MV-4-11 (cell line): ENCODE results near the gene CBX2.

Experiments
- DNase-seq: peaks from one replicate; lab custom pipeline; 2025; lab: John Stamatoyannopoulos, UW

CBX2 gene

DNA sequence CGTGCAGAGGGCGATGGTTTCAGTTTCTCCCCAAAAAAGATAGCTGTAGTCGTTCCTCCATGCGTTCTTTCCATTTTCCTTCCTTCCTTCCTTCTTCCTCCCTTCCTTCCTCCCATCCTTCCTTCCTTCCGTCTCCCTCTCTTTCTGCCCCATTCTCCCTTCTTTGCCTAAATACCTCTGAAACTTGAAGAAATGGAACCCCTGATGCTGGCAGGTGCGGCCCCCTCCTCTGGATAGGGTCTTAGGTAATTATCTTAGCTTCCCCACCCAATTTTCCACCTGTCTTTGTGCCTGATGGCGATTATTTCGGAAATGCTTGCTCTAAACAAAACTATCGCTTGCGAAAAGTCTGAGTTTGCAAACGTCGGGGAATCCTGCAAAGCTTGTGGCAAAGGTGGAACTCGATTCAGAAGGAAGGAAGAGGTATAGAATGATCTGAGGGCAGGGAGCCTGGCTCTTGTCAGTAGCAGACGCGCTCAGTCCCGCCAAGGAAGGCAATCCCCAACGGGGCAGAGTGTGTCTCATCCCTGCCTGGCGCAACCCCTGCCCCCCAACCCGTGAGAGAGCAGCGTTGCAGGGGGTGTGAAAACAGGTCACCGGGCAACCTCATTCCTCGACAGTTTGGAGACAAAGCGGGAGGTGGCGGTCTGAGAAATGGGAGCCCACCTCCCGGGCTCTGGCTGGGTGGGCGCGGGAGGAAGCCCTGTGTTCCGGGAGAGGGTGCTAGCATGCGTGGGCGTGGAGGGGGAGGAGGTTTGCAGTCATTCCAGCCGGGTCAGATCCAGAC is 21.8 kb downstream of the CBX2 start:
- no peak for DNase-seq

DNA sequence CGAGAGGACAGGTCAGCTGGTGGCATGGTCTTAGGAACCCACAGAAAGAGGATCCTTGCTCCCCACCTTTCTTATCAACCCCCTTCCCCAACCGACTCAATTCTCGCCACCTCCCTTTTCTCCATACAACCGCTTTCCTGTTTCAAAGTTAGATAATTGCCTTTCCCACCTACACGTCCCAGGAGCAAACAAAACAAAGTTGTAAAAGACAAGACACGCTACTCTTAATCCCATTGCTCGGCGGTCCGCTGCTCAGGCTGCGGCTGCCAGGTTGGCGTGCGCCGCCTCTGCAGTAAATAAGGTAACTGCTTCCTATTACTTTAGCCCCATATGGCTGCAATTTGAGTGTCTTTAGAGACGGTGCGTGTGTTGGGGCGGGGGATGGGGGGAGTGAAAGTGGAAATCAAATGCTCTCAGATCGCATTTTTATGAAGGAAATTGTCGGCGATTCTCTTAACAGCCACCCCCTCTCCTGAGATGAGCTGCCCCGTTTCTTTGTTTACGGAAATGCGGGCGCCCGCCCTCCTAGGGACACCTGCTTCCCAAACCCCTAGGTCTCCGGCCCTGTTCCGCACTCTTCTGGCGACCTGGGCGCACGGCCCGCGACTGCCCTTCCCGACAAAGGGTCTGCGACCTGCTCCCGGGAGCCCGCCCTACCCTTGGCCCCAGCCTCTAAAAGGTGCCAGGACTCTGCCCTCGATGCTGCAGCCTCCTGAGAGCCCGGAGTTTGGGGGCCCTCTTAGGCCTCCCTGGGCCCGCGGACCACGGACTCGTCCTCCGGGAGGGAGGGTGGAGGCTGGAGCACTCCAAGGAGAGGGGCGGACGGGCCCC is 22.6 kb downstream of the CBX2 start:
- DNase-seq, result peak; percentile 45

DNA sequence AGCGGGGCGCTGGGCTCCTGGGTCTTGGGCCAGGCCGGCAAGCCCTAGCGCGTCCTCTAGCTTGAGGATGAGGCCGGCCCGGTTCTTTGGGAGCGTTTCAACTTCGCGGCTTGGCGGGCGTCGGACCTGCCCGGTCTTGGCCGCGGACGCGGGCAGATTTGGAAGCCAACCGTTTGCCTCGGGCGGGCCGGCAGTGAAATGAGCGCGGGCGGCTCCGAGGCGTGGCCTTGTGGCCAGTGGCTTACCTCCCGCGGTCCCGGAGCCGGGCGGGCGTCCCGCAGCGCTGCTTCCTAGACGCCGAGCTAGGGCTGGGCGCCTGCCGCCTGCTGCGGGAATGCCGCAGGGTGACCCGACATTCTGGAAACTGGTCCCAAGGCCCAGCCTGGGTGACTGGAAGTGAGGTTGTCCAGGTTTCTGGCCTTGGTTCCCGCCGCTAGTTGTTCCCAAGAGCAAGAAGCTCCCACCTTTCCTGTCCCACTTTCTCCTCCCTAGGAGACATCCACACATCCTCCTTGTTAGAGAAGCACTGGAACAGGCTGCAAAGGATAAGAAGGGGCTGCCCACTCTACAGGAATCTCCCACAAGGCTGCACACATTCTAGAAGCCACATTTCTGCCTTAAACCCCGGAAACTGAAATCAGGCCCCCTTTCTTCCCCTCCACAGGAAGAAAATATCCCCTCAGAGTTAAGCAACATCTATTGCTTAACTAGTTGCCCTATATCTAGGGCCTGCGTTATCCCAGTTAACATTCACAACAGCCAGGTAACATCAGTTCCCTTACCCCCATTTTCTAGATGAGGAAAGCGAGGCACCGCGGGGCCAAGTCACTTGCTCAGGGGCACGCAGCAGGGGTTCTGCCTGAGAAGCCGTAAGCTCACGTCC is 23.4 kb downstream of the CBX2 start:
- DNase-seq, result peak; percentile 54

DNA sequence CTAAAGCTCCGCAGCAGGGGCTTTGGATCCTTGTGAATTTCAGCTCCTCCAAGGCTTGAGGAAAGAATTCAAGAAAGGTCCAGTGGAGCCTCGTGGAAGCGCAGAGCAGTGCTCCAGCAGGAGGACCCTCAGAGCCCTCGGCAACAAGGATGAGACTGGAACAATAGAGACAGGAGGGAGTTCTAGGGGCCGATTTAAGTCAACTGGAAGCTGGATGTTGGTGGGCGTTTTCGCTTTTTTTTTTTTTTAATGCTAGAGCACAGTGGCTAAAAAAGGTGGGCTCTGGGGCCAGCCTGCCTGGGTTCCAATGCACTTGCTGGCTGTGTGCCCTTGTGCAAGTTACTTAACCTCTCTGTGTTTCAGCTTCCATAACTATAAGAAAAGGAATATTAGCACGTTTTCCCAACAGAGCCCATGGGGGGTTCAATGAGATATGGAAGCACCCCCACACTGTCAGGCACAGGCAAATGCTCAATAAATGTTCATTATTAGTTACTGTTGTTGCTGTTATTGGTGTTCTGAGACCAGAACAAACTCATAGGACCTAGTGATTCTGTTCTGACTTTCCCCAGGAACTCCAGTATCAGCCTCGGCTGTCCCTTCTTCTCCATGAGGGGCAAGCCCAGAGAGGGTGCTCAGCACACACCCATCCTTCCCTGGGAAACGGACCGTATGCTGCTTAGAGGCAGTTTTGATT is 24.2 kb downstream of the CBX2 start:
- DNase-seq, result no peak

DNA sequence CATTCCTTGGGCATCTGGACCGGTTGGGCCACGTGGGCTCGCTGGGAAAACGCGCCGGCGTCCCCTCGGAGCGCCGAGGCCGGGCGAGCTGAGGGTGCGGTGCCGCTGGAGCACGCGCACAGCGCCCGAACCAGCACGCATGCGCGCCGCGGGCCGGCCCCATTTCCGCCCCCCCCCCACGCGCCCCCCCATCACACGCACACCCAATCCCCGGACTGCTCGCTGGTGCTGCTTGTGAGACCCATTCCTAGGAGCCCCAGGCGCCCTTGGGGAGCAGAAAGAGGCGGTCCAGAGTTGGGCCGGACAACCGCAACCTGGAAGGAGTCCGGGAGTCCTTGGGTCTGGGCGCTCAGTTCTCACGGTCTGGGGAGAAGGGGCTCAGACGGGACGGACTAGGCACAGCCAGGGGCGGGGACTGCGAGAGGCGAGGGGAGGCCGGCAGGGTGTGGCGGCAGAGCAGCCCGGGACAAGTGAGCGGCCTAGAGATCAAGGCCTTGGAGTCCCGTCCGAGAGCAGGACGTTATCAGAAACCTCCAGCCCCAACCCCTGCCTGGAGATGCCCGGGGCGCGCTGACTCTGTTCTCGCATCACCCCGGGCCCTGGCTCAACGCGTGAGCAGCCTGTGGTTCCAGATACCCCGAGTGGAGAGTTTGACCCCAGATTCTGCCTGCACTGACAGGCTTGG is 24.9 kb downstream of the CBX2 start:
- DNase-seq, result no peak

DNA sequence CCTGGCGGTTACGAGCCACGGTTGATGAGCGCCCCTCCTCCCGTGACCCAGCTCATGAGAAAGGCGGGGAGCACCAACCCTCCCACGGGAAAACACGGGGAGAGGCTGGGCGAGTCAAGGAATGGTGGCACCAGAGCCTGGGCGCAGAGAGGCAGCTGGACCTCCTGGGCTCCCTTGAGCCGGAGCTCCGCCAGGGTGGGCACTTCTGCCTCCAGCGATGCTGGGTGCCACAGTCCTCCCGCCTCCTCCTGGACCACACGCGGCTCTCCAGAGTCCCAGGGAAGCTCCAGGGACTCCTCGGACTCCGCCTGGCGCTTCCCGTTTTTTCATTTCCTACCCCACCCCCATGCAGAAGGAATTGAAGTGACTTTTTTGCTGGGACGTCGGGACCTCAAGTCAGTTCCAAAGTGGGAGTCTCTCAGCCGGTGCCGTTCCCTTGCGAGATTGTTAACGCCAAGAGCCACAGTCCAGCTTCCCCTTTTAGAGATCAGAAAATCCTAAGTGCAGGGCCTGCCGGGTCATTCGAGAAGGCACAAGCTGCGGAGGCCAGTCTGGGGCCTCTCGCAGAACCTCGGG is 25.6 kb downstream of the CBX2 start:
- peak; percentile 64 for DNase-seq

DNA sequence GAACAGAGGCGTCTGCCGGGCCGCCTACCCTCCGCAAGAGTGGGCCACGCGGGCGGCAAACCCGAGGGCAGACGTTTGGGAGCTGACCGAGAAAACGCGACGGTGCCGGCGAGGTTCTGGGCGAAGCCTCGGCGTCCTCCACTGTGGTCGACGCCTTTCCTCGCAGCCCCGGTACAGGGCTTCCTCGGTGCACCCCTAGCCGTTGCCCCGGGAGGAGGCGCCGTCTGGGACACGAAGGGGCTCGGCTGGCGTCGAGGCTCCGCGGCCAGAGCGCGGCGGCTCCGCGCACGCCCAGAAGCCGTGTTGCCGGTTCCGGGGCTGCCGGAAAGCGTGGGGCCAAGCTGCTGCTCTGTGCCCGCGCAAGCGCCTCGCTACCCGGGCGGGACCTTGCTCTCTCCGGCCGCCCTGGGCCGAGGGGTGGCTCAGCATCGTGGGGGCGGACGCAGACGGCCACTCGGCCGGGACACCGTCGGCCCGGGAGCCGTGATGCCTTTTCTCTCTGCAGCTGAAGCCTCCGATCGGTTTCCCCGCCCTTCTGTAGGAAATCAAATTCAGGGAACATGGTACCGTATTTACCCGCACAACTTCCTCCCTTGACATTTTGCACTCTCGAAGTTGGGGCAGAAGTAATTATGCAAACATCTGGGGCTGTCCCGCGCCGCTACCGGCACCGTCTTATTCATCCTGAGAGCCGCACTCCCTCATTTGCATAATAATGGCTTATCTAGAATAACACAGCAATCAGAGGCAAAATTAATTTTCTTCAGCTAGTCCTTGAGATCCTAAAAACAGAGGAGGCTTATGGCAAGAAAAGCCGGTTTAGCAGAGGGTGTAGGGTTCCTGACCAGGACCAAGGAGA is 26.3 kb downstream of the CBX2 start:
- DNase-seq, result peak; percentile 71

DNA sequence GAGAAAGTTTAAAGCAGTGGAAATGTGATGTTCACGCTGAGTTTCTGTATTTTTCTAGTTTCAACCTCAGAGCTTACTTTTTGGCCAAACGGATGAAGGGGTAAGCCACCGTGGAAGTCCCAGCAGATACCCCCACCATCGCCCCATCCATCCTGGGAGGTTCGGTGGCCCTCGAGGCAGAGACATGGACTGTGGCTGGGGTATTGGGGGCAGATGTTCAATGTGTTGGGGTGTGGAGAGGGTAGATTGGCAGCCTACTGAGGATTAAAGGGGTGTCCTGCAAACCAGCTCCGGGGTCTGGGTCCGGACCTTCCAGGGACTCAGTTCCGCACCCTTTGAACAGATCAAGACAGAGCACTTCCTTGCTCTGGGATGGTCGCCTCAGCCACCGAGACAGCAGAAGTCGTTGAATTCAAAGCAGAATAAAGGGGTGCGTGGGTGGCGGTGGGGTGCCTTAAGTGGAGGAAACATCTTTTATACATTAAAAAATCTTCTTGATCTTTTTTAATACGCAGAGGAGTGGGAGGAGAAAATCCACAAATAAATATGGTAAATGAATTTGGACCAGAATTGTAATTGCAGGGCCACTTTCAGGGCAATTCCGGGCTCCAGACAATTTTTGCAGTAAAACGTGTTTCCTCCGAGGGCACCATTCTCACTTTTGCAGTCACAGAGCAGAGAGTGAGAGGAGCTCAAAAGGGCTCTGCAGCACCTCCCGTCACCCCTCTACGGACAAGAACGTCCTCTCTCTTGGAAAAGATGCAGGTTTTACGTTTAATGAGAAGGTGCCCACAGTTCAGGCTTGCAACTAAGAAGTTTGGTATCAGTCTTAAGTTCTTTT is 27.1 kb downstream of the CBX2 start:
- no peak for DNase-seq

DNA sequence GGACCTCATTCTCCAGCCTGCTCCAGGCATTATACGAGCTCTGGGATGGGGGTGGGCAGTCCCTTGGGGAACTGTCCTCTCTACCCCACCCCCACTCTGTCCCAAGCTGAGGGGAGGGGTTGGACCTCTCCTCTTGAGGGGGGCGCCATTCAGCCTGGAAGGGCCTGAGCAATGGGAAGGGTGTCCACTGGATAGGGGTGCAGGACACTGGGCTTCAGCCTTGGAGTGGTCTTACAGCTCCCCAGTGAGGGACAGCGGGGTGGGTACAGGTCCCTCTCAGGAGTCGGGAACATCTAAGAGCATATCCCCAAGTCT is 28.5 kb downstream of the CBX2 start:
- no peak for DNase-seq

DNA sequence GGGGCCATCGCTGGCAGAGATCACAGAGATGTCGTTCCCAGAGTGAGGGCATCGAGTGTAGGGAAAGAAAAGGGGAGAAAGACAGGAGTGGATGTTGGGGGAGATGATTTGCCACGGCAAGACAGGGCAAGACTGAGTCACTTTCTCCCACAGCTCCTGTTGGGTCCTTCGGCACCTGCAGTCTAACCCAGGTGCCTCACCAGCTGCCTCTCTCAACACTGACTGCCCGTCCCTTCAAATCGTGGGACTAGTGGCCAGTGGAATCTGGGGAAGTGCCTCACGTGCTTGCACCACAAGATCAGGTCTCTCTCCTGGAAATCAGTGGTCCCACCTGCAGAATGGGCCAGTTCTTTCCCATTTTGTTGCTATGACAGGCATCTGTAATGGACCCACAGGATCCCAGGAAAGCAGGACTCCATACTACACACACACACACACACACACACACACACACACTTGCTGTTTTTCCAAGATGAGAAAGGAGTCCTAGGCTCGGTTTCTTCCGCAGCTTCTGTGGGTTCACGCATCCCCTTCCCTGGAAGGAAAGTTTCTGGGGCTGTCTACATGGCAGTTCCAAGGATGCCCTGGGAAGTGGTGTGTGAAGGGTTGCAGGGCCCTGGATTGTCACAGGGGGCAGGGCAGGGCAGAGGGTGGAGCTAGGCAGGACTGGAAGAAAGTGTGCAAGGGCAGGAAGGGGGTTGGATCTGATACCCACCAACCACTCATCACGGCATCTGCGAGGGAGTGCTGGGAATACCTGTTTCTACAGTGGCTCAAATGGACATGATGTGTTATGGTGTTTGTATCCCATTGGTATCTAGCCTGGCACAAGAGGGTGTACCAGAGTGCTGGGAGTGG is 29.1 kb downstream of the CBX2 start:
- DNase-seq, result no peak

DNA sequence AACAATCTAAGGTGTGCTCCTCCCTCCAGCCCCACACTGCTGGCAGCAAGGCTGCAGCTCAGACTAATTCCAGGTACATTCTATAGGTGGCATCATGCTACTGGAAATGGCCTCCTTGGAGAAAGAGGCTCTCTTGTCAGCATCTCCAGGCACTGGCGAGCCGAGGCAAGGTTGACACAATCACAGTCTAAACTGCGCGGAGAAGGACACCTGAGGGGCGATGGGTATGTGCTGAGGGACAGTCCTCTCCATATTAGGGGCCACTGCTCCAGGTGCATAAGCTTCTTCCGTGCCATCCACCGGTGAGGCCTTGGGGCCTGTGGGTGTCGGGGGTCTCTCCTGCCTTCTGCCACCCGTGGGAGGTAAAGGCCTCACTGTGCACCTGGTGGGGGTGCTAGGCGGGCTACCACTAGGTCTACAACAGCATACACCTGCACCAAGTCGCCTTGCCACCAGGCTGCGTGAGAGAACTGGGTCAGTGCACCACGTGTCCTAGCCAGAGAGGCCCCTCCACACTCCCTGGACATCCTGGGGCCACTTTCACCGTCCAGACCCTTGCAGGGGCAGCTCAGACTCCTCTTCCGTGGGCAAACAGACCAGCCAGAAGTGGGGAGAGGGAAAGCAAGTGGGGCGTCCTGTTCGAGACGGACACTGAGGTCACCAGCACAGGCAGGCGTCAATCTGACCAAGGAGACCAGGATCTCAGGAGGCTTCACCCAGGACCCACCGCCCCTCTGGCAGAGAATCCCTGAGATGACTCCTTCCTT is 31.0 kb downstream of the CBX2 start:
- DNase-seq, result peak; percentile 19

DNA sequence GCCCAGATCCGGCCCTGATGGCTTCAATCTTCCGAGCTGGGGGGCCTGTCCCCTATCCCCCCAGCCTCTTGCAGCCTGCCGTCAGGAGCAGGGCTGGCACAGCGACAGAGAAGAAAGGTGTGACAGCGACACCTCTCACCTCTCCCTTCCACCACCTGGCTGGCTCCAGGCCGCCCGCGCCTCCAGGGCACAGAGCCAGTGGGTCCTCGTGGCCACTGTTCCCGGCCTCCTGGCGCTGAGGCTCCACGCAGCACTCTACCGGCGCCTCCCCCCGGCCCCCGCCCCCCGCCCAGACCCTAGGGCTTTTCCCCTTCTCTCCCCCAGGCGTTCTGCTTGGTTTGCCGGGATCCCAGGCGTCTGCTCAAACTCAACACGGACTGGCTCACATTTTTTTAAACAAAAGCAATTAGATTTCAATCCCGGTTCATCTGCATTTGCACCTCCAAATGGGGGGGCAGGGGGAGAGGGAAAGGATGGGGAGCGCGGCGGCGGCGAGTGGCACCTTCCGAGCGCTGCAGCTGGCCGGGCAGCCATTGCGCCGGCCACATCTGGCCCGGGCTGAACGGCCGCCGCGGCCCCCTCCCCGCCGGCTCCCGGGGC is 31.7 kb downstream of the CBX2 start:
- DNase-seq, result no peak

DNA sequence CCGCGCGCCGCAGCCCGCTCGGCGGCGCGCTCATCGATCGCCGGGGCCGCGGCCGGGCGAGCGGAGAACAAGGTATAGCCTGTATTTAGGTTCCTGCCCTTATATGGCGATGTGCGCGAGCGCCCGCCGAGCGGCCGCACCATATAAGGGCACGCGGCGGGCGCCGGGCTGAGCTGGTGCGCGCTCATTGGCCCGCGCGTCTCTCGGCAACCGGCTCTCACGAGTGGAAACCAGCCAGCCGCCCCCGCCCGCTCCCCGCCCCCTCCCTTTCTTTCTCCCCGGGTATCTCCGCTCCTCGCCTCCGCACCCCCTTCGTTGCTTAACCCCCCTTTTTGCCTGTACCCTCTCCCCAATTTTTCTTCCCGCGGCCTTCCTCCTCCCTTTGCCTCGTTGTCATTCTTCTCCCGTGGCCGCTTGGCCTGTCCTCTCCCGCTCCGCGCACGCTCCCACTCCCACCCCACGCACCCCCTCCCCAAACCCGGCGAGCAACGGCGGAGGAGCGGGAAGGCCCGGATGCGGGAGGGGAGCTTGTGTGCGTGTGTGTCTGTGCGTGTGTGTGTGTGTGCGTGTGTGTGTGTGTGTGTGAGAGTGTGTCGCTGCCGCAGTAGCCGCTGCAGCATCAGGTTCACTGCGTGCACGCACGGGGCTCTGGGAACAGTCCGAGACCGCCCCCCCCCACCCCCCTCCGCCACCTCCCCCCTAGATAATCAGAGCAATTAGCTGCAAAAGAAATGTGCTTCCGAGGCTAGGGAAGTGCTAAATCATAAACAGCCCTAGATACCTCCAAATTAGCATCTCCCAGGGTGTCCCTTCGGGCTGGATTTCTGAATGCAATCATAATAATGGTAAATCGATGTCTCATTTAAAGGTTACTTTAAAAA is 32.4 kb downstream of the CBX2 start:
- peak; percentile 79 for DNase-seq

DNA sequence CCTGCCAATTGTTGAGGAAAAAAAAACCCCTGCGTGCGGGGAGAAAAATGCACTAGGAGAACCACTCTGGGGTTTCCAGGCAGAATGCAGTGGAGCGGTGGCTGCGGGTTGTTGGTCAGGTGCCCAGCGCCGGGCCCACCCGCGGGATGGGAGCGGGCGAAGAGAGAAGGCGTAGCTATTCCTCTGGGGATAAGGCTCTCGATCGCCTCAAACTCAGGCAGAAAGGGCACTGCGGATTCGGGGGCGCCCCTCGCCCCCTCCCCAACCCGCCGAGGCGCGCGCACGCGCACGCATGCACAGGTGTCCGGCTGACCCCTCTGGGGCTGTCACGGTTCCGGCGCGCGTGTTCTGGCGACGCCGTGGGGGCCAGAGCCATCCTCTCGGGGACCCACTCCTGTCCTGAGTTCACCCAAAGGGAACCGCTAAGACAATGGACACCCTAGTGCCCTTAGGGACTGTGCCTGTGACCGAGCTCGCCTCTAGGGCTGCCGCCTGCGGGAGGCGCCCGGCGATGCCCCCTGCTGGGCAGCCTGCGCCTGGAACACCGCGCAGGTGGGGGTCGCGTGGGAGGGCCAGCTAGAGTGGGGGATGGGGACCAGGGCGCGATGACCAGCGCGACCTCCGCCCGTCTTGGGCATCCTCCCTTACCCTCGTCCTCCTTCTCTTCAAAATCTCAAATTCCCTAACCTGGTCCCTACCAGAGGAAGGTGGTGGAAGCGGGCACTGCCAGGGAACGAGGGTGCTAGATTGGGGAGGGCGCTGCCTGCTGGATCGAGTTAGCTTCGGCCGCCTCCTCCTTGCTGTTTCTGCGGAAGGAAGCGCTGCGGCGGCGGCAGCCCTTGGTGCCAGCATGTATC is 33.3 kb downstream of the CBX2 start:
- peak; percentile 4 for DNase-seq

DNA sequence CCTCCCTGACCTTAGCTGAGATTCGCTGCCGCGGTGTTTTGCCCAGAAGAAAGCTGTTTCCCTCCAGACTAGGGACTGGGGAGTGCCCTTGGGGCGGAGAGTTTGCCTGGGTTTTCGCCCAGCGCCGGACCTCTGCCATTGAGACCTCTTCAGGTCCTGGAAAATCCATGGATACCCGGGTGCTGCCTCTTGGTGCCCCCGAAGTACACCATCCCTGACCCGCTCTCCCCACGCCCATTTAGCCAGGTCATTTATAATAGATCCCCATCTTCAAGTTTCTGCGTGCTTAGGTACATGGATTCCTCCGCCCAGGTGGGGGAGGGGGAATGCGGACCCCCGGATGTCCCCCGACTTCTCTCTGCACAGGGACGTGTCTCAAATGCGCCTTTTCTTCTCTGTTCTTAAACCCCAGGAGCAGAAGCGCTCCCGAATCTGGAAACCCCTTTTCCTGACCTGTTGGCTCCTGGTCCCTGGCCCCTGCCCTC is 34.0 kb downstream of the CBX2 start:
- no peak for DNase-seq
